Effector memory CD4-positive, alpha-beta T cell (primary cell): ENCODE measurements around the gene CDK7.

Experiments
- DNase-seq, 3 donors: peaks; one replicate each; pipeline ENCODE4 v3.0.0-alpha.2; 2020
- H3K27ac ChIP-seq: 2 replicates; pipeline ENCODE4 v1.7.0; 2013; ENCODE audit warnings: mild to moderate bottlenecking, low read length, moderate library complexity; ENCODE audit not compliant: insufficient read depth, poor library complexity, severe bottlenecking
- H3K27me3 ChIP-seq: replicated peaks from 2 replicates; pipeline ENCODE4 v1.7.0; 2013; ENCODE audit warnings: mild to moderate bottlenecking, low read length; ENCODE audit not compliant: insufficient read depth, control insufficient read depth, poor library complexity, severe bottlenecking
- H3K36me3 ChIP-seq: 2 replicates; pipeline ENCODE4 v1.7.0; 2013; ENCODE audit warnings: mild to moderate bottlenecking, low read length, moderate library complexity; ENCODE audit not compliant: control insufficient read depth, insufficient read depth
- H3K4me1 ChIP-seq: 2 replicates; pipeline ENCODE4 v1.7.0; 2013; ENCODE audit warnings: low read length, mild to moderate bottlenecking; ENCODE audit not compliant: control insufficient read depth, insufficient read depth, poor library complexity, severe bottlenecking
- H3K4me3 ChIP-seq: 2 replicates; pipeline ENCODE4 v1.7.0; 2013; ENCODE audit warnings: low read length, low read depth, mild to moderate bottlenecking; ENCODE audit not compliant: insufficient read depth, poor library complexity, severe bottlenecking
- H3K9me3 ChIP-seq: 2 replicates; pipeline ENCODE4 v1.7.0; 2013; ENCODE audit warnings: mild to moderate bottlenecking, low read length, moderate library complexity; ENCODE audit not compliant: control insufficient read depth

The CDK7 gene

GRCh38 chr5:69308046-69308553 is 73.4 kb downstream of the CDK7 start:
- no peak for DNase-seq
- Histone ChIP-seq H3K4me1 (no peaks in the 10 kb centered on the region), H3K36me3 (peaks cover 9% of the 10 kb centered on the region), H3K27me3 (no peaks in the 10 kb centered on the region), H3K27ac (no peak overlapping the region), H3K4me3 (no peak overlapping the region), H3K9me3 (no peaks in the 10 kb centered on the region)

- Histone ChIP-seq H3K4me1 (no peaks in the 10 kb centered on the region), H3K27ac (no peak overlapping the region), H3K36me3 (peaks cover 17% of the 10 kb centered on the region), H3K9me3 (no peaks in the 10 kb centered on the region), H3K4me3 (no peak overlapping the region), H3K27me3 (no peaks in the 10 kb centered on the region)
- DNase-seq: no peak
Observed at GRCh38 chr5:69309380-69309779, 74.7 kb downstream of the CDK7 start.

GRCh38 chr5:69312459-69313160 is 77.9 kb downstream of the CDK7 start:
- Histone ChIP-seq H3K36me3 (peaks cover 12% of the 10 kb centered on the region), H3K27ac (no peak overlapping the region), H3K9me3 (no peaks in the 10 kb centered on the region), H3K27me3 (no peaks in the 10 kb centered on the region), H3K4me1 (no peaks in the 10 kb centered on the region), H3K4me3 (no peak overlapping the region)
- DNase-seq: no peak

- Histone ChIP-seq H3K9me3 (no peaks in the 10 kb centered on the region), H3K4me3 (no peak overlapping the region), H3K27ac (no peak overlapping the region), H3K4me1 (no peaks in the 10 kb centered on the region), H3K27me3 (no peaks in the 10 kb centered on the region), H3K36me3 (peaks cover 12% of the 10 kb centered on the region)
- no peak for DNase-seq
Observed at GRCh38 chr5:69313428-69313827, 78.7 kb downstream of the CDK7 start.

DNA sequence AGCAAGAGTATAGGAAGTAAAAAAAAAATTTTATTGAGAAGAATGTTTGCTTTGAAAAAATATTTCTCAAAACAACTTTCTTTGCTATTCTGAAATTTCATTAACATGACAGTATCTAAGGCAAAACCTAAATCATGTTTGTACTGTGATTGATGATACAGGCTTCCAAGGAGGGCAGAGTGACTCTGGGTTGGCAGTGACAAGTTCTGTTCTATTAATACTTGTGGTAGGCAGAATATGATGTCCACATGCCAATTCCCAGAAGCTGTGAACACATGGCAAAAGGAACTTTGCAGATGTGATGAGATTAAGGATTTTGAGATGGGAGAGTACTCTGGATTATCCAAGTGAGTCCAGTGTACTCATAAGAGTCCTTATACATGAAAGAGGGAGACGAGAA is 81.3 kb downstream of the CDK7 start:
- H3K9me3 ChIP-seq: no peaks in the 10 kb centered on the region
- DNase-seq: no peak
- no peaks in the 10 kb centered on the region for H3K4me1 ChIP-seq
- H3K27ac ChIP-seq: no peak overlapping the region
- H3K27me3 ChIP-seq: no peaks in the 10 kb centered on the region
- peaks cover 8% of the 10 kb centered on the region for H3K36me3 ChIP-seq
- no peak overlapping the region for H3K4me3 ChIP-seq

DNA sequence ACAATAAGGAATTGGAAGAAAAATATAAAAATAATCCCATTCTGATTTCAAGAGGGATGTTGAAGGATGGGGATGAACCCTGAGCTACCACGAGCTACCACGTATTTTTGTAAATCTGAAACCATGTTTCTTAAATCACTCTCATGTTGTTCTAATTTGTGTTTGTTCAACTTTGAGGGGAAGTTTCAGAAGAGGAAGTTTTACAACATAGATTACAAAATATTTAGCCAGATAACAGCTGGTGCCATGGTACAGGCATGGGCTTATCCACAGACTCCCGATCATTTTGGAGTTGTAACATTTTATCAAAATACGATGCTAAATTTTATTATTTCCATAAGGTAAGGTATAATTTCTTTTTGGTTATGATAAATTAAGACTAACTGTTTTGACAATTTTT is 82.7 kb downstream of the CDK7 start:
- no peaks in the 10 kb centered on the region for H3K9me3 ChIP-seq
- no peak for DNase-seq
- H3K36me3 ChIP-seq: peaks cover 8% of the 10 kb centered on the region
- H3K27ac ChIP-seq: no peak overlapping the region
- H3K4me3 ChIP-seq: no peak overlapping the region
- H3K4me1 ChIP-seq: no peaks in the 10 kb centered on the region
- no peaks in the 10 kb centered on the region for H3K27me3 ChIP-seq

DNA sequence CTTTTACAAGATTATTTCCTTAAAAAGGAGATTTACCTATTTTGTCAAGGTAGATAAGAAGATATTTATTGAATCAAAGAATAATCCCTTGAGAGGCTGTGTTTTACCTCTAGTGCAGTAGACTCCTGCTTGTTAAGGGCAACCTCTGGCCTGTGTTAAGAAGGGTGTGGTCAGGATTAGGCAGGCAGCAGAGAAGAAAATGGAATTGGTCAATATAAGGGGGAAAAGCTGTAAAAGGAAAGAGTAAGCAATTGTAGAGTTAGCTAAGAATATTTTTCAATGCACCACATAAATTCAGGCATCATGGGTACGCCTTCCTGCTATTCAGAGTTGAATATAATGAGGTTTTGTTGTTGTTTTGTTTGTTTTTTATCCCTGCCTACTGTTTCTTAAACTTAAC is 91.7 kb downstream of the CDK7 start:
- H3K4me1 ChIP-seq: no peaks in the 10 kb centered on the region
- H3K36me3 ChIP-seq: no peaks in the 10 kb centered on the region
- no peak for DNase-seq
- H3K27me3 ChIP-seq: no peaks in the 10 kb centered on the region
- H3K4me3 ChIP-seq: no peak overlapping the region
- H3K27ac ChIP-seq: no peak overlapping the region
- no peaks in the 10 kb centered on the region for H3K9me3 ChIP-seq
